ENCODE measurements around the gene FAM237A.

DNA sequence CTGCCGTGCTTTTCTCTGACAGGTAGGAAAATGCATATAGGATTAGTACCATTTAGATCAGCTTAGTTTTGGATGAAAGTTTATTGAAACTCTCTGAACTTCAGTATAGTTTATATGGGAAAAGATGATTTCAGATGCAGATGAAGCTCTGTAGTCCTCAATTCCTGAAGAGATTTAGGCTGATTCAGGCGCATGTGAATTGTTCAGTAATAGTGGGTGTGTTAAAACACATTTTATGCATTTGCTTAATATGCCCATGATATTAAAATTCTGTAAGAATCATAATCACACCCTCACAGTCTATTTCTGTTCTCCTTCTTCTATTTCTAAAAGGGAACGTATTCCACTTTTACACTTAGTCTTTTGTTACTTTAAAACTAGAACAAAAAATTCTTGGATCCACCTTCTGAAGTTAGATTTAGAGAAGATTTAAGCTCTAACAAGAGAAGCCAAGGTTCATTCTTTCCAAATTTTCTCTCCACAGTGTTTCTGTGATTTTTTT is 44.5 kb upstream of the FAM237A start:
- TF ChIP-seq, protein P1, sequence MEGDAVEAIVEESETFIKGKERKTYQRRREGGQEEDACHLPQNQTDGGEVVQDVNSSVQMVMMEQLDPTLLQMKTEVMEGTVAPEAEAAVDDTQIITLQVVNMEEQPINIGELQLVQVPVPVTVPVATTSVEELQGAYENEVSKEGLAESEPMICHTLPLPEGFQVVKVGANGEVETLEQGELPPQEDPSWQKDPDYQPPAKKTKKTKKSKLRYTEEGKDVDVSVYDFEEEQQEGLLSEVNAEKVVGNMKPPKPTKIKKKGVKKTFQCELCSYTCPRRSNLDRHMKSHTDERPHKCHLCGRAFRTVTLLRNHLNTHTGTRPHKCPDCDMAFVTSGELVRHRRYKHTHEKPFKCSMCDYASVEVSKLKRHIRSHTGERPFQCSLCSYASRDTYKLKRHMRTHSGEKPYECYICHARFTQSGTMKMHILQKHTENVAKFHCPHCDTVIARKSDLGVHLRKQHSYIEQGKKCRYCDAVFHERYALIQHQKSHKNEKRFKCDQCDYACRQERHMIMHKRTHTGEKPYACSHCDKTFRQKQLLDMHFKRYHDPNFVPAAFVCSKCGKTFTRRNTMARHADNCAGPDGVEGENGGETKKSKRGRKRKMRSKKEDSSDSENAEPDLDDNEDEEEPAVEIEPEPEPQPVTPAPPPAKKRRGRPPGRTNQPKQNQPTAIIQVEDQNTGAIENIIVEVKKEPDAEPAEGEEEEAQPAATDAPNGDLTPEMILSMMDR (IDR thresholded peaks at IDR 0.05) = no peak
- no peak for TF ChIP-seq POLR2A (IDR thresholded peaks at IDR 0.05)
